Nephron (organoid): Measurements from ENCODE around the gene CYP4B1.
"Not testable (repeated sequence)": the region's sequence is repeated elsewhere in the genome, so short reads cannot be mapped to it uniquely, and the experiment has no call there.

Experiments used
- H3K27ac Mint-ChIP-seq, 3 experiments: 2 replicates each; pipeline ENCODE4 v1.8.0; 2020; ENCODE audit warnings: mixed read lengths in 3 of 3, mild to moderate bottlenecking in 2 of 3, moderate library complexity in 1 of 3
- H3K27me3 Mint-ChIP-seq: 2 replicates; pipeline ENCODE4 v1.8.0; 2021; ENCODE audit warnings: low read depth, mild to moderate bottlenecking, moderate library complexity, mixed read lengths
- H3K36me3 Mint-ChIP-seq: 2 replicates; pipeline ENCODE4 v1.8.0; 2020; ENCODE audit warnings: low read depth, mixed read lengths
- H3K4me1 Mint-ChIP-seq: 2 replicates; pipeline ENCODE4 v1.8.0; 2020; ENCODE audit warnings: mixed read lengths
- H3K4me3 Mint-ChIP-seq, 3 experiments: 2 replicates each; pipeline ENCODE4 v1.8.0; 2020; ENCODE audit warnings: mild to moderate bottlenecking in 3 of 3, mixed read lengths in 3 of 3, moderate library complexity in 2 of 3
- H3K9me3 Mint-ChIP-seq: 2 replicates; pipeline ENCODE4 v1.8.0; 2020; ENCODE audit warnings: mixed read lengths
- TF ChIP-seq, protein P1 (sequence below), 3 experiments: fragments of 200-600 bp; sonication (generic); IDR thresholded peaks; one replicate each; pipeline ENCODE4 v1.5.0; 2021; ENCODE audit warnings: antibody characterized with exemption in 3 of 3; ENCODE audit not compliant: unreplicated experiment in 3 of 3

CYP4B1 gene

DNA sequence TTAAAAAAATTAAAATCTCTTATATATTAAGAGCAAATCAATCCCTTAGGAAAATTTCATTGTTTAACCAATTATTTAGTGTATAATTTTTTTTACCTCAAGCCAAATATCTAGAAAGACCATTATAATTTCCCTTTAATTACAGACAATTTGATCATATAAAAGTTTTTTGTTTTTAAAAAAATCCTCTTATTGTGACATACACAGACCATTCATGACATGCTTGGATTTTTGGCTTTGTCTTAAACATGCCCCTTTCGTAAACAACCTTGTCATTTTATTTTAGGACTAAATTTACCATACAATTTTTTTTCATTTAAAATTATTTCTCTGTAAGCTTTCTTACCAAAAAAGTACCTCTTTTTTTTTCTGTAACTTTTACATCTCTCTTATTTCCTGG is 14.2 kb upstream of the CYP4B1 start:
- H3K4me3 Mint-ChIP-seq: no peak overlapping the region
- no peaks in the 10 kb centered on the region for H3K36me3 Mint-ChIP-seq
- no peak overlapping the region for H3K27ac Mint-ChIP-seq
- no peaks in the 10 kb centered on the region for H3K4me1 Mint-ChIP-seq
- H3K9me3 Mint-ChIP-seq: peaks cover 28% of the 10 kb centered on the region
- TF ChIP-seq, protein P1, sequence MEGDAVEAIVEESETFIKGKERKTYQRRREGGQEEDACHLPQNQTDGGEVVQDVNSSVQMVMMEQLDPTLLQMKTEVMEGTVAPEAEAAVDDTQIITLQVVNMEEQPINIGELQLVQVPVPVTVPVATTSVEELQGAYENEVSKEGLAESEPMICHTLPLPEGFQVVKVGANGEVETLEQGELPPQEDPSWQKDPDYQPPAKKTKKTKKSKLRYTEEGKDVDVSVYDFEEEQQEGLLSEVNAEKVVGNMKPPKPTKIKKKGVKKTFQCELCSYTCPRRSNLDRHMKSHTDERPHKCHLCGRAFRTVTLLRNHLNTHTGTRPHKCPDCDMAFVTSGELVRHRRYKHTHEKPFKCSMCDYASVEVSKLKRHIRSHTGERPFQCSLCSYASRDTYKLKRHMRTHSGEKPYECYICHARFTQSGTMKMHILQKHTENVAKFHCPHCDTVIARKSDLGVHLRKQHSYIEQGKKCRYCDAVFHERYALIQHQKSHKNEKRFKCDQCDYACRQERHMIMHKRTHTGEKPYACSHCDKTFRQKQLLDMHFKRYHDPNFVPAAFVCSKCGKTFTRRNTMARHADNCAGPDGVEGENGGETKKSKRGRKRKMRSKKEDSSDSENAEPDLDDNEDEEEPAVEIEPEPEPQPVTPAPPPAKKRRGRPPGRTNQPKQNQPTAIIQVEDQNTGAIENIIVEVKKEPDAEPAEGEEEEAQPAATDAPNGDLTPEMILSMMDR (IDR thresholded peaks at IDR 0.05; ENCODE audit: unreplicated experiment in 3 of 3): no peak
- H3K27me3 Mint-ChIP-seq: peaks cover 5% of the 10 kb centered on the region

DNA sequence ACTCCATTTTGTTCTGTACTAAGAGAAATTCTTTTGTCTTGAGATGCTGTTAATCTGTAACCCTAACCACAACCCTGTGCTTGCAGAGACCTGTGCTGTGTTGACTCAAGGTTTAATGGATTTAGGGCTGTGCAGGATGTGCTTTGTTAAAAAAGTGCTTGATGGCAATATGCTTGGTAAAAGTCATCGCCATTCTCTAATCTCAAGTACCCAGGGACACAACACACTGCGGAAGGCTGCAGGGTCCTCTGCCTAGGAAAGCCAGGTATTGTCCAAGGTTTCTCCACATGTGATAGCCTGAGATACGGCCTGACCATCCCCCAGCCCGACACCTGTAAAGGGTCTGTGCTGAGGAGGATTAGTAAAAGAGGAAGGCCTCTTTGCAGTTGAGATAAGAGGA is 10.2 kb upstream of the CYP4B1 start:
- H3K27me3 Mint-ChIP-seq, H3K27ac Mint-ChIP-seq, H3K36me3 Mint-ChIP-seq, H3K4me3 Mint-ChIP-seq, H3K4me1 Mint-ChIP-seq, H3K9me3 Mint-ChIP-seq: not testable (repeated sequence)

DNA sequence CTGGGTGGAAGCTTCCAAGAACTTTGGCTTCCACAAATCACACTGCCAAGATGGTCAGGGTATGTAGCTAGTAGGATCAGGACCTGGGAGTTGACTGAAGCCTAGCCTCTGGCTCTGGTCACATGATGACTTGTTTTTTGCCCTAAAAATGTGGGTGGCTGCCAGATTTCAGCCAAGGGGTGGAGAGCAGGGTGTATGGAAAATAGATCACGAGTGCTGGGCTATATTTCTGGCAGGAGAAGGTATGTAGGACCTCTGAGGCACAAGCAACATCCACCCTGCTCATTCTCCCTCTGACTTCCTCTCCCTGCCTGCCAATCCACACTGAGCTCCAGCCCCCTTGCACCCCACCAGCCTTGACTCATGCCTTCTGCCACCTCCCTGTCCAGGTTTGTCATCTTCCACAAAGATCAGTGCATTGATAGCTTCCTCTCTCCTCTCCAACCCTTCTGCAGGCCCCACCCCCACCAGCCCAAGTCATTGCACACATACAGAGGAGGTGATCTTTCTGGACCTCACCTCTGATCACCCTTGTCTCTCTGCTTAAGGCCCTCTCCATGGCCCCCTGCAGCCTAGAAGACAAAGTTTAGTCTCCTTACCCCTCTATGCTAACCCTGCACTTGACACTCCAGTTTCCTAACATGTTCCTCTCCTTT is 8.3 kb upstream of the CYP4B1 start:
- Mint-ChIP-seq H3K27me3 (peaks cover 5% of the 10 kb centered on the region), H3K4me1 (no peaks in the 10 kb centered on the region), H3K9me3 (peaks cover 5% of the 10 kb centered on the region), H3K36me3 (no peaks in the 10 kb centered on the region), H3K27ac (no peak overlapping the region), H3K4me3 (no peak overlapping the region)
- TF ChIP-seq, protein P1 (IDR thresholded peaks at IDR 0.05; ENCODE audit: unreplicated experiment in 3 of 3): no peak

DNA sequence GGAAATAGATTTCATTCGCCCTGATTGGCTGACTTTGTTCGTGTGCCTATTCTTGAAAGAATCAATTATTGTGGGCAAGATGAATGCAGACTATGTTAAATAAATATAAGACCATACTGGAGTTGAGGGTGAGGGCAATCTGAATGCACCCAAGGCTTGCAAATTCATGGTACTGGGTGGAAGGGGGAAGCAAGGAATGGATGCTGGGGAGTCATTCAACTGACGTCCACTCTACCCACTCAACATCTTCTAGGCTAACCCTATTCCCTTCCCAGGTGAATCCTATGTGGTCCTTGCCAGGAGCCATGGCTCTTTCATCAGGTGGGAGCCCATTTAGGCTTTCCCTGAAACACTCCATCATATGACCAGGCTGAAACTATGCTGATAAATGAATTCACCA is 5.7 kb upstream of the CYP4B1 start:
- H3K4me3 Mint-ChIP-seq: no peak overlapping the region
- peaks cover 2% of the 10 kb centered on the region for H3K9me3 Mint-ChIP-seq
- no peaks in the 10 kb centered on the region for H3K4me1 Mint-ChIP-seq

DNA sequence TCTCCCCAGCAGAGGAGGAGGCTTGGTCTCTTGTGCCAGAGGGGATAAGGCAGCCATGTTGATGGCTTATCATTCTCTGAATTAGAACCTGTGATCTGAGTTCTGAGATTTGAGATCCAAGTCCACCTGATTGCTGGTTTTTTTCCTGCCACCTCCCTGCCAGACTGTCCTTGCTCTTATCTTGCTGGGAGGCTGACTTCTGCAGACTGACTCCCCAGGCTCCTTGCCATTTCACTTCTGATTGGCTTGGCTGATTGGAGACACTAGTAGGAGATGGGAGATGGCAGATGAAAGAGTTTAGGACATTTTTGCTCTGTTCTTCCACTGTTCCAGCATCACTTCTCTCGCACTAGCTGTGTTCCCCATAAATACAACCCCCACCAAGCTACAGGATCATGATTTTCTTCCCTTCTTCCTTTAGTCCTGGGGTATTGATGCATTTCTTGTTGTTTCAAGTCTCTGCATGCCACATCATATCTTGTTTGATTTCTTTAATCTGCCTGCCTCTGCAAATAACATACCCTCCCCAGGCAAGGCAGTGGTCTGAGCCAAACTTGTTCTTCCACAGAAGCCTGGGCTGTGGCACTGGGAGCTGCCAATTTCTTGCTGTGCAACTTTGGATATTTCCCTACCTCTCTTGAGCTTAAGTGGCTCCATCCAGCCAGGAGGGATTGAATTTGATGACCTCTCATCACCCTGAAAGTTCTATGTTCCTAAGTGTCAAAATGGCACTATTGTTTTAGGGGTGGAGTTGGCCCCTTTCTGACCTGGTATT is 963 bp upstream of the CYP4B1 start:
- H3K4me1 Mint-ChIP-seq: no peaks in the 10 kb centered on the region
- H3K36me3 Mint-ChIP-seq: no peaks in the 10 kb centered on the region
- H3K27ac Mint-ChIP-seq: no peak overlapping the region
- peaks cover 6% of the 10 kb centered on the region for H3K27me3 Mint-ChIP-seq
- TF ChIP-seq, protein P1 (IDR thresholded peaks at IDR 0.05; ENCODE audit: unreplicated experiment in 3 of 3): no peak
- no peak overlapping the region for H3K4me3 Mint-ChIP-seq
- H3K9me3 Mint-ChIP-seq: no peaks in the 10 kb centered on the region

More for the DNA sequence above, 5.7 kb upstream of the CYP4B1 start:
- H3K27ac Mint-ChIP-seq: no peak overlapping the region
- TF ChIP-seq, protein P1 (IDR thresholded peaks at IDR 0.05; ENCODE audit: unreplicated experiment in 3 of 3): no peak
- peaks cover 5% of the 10 kb centered on the region for H3K27me3 Mint-ChIP-seq
- H3K36me3 Mint-ChIP-seq: no peaks in the 10 kb centered on the region

DNA sequence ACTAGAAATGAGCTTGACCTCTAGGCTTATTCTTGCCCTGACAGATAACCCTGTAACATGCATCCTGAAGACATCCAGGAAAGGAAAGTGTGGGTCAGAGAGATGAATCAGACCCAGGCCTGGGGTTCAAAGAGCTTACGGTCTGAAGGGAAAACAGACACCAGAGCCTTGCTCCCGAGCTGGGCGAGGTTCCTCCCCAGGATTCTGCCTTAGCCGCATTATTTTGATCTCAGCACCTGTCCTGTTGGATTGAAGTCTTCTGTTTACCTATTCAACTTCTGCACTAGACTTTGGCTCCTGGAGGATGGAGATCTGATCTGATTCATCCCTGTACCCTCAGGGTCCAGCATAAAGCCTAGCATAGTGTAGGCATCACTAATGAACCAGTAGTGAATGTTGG is 1.9 kb downstream of the CYP4B1 start:
- H3K27me3 Mint-ChIP-seq: peaks cover 10% of the 10 kb centered on the region
- no peak overlapping the region for H3K27ac Mint-ChIP-seq
- TF ChIP-seq, protein P1 (IDR thresholded peaks at IDR 0.05; ENCODE audit: unreplicated experiment in 3 of 3): no peak
- no peaks in the 10 kb centered on the region for H3K4me1 Mint-ChIP-seq
- no peaks in the 10 kb centered on the region for H3K36me3 Mint-ChIP-seq
- no peaks in the 10 kb centered on the region for H3K9me3 Mint-ChIP-seq
- H3K4me3 Mint-ChIP-seq: no peak overlapping the region
